Stimulated activated CD4-positive, alpha-beta T cell treated with anti-CD3 and anti-CD28 coated beads, TNF-alpha, amount 100 ng/mL, for 1 hour (primary cell): ENCODE measurements around the gene RPUSD3.
"Not testable (repeated sequence)": the region's sequence is repeated elsewhere in the genome, so short reads cannot be mapped to it uniquely, and the experiment has no call there.

ENCODE experiments used
- DNase-seq, 3 donors: peaks; one replicate each; pipeline ENCODE4 v3.0.0-alpha.2; 2020; ENCODE audit warnings: low read depth in 3 of 3, low spot score in 1 of 3

The RPUSD3 gene

GRCh38 chr3:9865125-9865637, 21.4 kb upstream of the RPUSD3 start:
- not testable (repeated sequence) for DNase-seq

GRCh38 chr3:9864200-9864927, 20.6 kb upstream of the RPUSD3 start:
- DNase-seq, result no peak

- DNase-seq, result no peak
Observed at GRCh38 chr3:9863058-9863772, 19.4 kb upstream of the RPUSD3 start.

GRCh38 chr3:9862391-9863057, 18.7 kb upstream of the RPUSD3 start:
- DNase-seq, result no peak

GRCh38 chr3:9861626-9862130, 17.9 kb upstream of the RPUSD3 start:
- DNase-seq, result no peak

GRCh38 chr3:9861201-9861600, 17.4 kb upstream of the RPUSD3 start:
- DNase-seq, result no peak

- no peak for DNase-seq
Observed at GRCh38 chr3:9859530-9860025, 15.8 kb upstream of the RPUSD3 start.

GRCh38 chr3:9855594-9855993, 11.8 kb upstream of the RPUSD3 start:
- no peak for DNase-seq

GRCh38 chr3:9854291-9854940, 10.6 kb upstream of the RPUSD3 start:
- DNase-seq, result not testable (repeated sequence)

GRCh38 chr3:9852528-9852927, 8.7 kb upstream of the RPUSD3 start:
- no peak for DNase-seq

GRCh38 chr3:9851926-9852325, 8.1 kb upstream of the RPUSD3 start:
- not testable (repeated sequence) for DNase-seq

GRCh38 chr3:9851383-9851782, 7.6 kb upstream of the RPUSD3 start:
- not testable (repeated sequence) for DNase-seq

- not testable (repeated sequence) for DNase-seq
Observed at GRCh38 chr3:9848860-9849259, 5.1 kb upstream of the RPUSD3 start.

- not testable (repeated sequence) for DNase-seq
Observed at GRCh38 chr3:9847870-9848269, 4.1 kb upstream of the RPUSD3 start.

- no peak for DNase-seq
Observed at GRCh38 chr3:9846931-9847488, 3.2 kb upstream of the RPUSD3 start.

GRCh38 chr3:9846231-9846630, 2.4 kb upstream of the RPUSD3 start:
- no peak for DNase-seq

- DNase-seq, result no peak
Observed at GRCh38 chr3:9841015-9841414, 2.8 kb downstream of the RPUSD3 start.

- no peak for DNase-seq
Observed at GRCh38 chr3:9838856-9839255, 5.0 kb downstream of the RPUSD3 start.

- DNase-seq, result no peak
Observed at GRCh38 chr3:9837701-9838582, 5.9 kb downstream of the RPUSD3 start.
